Cardiac fibroblast (primary cell): Measurements from ENCODE around the gene PADI2.

Source experiments
- DNase-seq, 2 donors: peaks; one replicate each; pipeline versions ENCODE4 v3.0.0 to v3.0.0-alpha.2; 2010; ENCODE audit warnings: low read depth in 2 of 2
- H3K4me3 ChIP-seq, 2 donors: replicated peaks in 1 of 2; 1 replicate in 1 of 2; 2 replicates in 1 of 2; pipeline ENCODE4 v1.5.1; 2011; ENCODE audit warnings: low read depth in 2 of 2, low read length in 2 of 2, mild to moderate bottlenecking in 2 of 2, moderate library complexity in 1 of 2
- TF ChIP-seq, protein P1 (sequence below): IDR thresholded peaks from one replicate; pipeline ENCODE4 v1.5.1; 2011; ENCODE audit warnings: low read depth, mild to moderate bottlenecking, low read length, inconsistent platforms

PADI2 gene

DNA sequence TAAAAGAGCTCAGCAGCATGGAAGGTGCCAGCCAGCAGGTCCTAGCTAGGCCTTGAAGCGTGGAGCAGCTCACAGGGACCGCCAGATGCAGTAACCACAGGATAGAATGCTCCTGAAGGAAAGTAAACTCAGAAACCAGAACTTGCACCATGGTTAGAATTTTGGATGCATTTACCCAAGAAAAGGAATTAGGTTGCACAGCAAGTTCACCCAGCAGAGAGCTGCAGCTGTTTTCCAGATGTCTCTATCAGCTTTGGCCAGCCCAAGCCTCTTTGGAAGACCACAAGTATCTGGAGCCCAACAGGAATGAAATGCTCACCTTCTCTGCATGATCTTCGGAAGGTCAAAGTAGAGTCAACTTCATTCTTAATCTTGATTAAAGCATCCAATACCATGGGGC is 86.5 kb downstream of the PADI2 start:
- TF ChIP-seq, protein P1, sequence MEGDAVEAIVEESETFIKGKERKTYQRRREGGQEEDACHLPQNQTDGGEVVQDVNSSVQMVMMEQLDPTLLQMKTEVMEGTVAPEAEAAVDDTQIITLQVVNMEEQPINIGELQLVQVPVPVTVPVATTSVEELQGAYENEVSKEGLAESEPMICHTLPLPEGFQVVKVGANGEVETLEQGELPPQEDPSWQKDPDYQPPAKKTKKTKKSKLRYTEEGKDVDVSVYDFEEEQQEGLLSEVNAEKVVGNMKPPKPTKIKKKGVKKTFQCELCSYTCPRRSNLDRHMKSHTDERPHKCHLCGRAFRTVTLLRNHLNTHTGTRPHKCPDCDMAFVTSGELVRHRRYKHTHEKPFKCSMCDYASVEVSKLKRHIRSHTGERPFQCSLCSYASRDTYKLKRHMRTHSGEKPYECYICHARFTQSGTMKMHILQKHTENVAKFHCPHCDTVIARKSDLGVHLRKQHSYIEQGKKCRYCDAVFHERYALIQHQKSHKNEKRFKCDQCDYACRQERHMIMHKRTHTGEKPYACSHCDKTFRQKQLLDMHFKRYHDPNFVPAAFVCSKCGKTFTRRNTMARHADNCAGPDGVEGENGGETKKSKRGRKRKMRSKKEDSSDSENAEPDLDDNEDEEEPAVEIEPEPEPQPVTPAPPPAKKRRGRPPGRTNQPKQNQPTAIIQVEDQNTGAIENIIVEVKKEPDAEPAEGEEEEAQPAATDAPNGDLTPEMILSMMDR = no peak
- H3K4me3 ChIP-seq = no peak overlapping the region
- no peak for DNase-seq

DNA sequence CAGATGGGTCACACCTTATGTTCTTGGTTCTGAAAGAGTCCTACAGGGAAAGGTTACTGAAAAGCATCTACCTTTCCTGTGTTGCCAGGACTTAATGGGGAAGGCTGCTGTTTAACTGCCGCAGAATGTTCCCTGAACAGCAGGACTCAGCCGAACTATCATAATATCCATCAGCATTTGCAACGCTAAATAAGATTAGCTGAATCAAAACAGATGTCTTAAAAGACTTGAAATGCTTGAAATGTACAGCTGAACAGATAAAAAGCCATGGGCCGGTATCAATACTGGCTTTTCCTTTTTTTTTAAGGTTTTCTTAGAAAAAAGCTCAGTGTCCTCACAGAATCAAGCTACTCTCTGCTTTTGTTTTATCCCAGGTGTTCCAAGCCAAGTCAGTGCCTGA is 87.8 kb downstream of the PADI2 start:
- TF ChIP-seq, protein P1 = no peak
- H3K4me3 ChIP-seq = no peak overlapping the region
- DNase-seq = no peak

DNA sequence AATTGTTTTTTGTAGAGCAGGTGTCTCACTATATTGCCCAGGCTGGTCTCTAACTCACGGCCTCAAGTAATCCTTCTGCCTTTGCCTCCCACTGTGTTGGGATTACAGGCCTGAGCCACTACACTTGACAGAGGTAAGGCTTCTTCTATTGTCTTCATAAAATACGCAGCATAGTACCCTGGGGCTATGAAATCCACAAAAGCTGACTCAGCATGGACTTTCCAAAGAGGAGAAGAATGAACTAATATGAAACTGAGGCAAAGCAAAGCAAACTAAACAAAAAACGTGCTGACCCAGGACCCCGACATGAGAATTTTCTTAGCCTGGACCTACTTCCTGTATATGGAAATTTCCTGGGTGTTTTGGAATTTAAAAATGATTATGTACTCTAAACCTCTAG is 89.0 kb downstream of the PADI2 start:
- no peak for DNase-seq
- H3K4me3 ChIP-seq = no peak overlapping the region
- TF ChIP-seq, protein P1 = no peak

GRCh38 chr1:17028662-17029188 is 90.5 kb downstream of the PADI2 start:
- TF ChIP-seq, protein P1 = no peak
- H3K4me3 ChIP-seq = no peak overlapping the region
- DNase-seq = no peak

DNA sequence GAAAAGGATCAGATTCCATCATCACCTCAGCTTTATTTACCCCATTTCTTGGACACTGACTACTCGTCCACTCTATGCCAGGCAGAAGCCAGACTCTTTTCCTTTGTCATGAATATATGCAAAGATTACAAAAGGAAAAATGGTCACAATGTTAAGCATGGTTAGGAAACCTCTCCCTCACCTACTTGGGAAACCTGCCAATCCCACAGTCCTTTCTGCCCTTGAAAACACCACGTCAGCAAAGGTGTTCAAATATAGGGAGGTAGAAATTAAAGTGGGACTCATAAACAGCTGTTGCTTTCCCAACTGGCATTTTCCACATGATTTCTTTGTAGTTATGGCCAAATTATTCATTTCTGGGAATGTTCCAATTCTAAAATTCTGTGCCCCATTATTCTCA is 91.4 kb downstream of the PADI2 start:
- H3K4me3 ChIP-seq = no peak overlapping the region
- TF ChIP-seq, protein P1 = no peak
- no peak for DNase-seq

DNA sequence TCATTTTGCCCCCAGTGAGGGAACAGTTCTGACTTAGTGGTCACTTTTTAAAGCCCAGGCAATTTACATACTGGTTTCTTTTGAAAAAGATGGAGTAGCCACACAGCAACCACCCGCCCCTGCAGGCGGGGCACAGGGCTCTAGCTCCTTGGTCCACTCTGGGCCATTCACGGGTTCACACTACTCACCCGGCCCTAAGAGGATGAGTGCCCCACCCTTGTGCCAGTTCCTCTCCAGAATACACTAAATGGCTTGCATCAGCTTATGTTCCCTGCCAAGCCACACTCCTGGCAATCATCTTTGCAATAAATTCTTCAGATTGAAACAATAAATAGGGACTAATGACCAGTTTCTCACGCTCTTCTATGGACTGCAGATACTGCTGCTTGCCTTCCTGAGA is 91.8 kb downstream of the PADI2 start:
- TF ChIP-seq, protein P1 = no peak
- DNase-seq = no peak
- no peak overlapping the region for H3K4me3 ChIP-seq

DNA sequence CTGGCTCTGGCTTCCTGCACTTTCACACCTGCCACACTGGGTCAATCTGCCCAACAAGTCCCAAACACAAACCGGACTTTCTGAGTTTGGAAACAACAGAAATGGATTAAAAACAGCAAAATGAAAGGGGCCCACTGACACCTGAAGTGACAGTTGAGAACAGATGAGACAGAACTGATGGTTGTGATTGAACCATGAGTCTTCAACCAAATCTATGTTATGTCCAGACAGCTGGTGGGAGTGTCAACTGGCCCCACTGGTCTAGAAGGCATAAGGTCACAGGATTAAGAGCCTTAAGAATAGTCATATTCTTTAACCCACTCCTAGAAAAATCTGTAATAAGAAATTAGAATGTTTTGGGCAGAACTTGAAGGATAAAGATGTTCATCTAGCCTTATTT is 94.5 kb downstream of the PADI2 start:
- TF ChIP-seq, protein P1 = no peak
- DNase-seq = no peak
- H3K4me3 ChIP-seq = no peak overlapping the region
